HCT116 (cell line): Measurements from ENCODE around the gene SEC31A.

Source experiments
- EGR1 ChIP-seq: IDR thresholded peaks from 2 replicates; pipeline ENCODE4 v1.6.1; 2012; ENCODE audit warnings: low read depth
- EZH2 ChIP-seq: fragments of 200-600 bp; sonication (generic); IDR thresholded peaks from 2 replicates; pipeline ENCODE4 v1.6.1; 2017; ENCODE audit warnings: antibody characterized with exemption, mixed run types
- EZH2phosphoT487 ChIP-seq: fragments of 200-600 bp; IDR thresholded peaks from 2 replicates; pipeline ENCODE4 v1.6.1; 2018; ENCODE audit warnings: antibody characterized with exemption, borderline replicate concordance
- FOSL1 ChIP-seq: IDR thresholded peaks from 2 replicates; pipeline ENCODE4 v1.6.1; 2012; ENCODE audit warnings: low read depth
- MAX ChIP-seq: IDR thresholded peaks from 2 replicates; pipeline ENCODE4 v1.6.1; 2012
- POLR2A ChIP-seq: IDR thresholded peaks from 2 replicates; pipeline ENCODE4 v1.7.0; 2011; ENCODE audit warnings: borderline replicate concordance; ENCODE audit not compliant: insufficient read depth, insufficient read length; ENCODE audit errors: extremely low read depth
- POLR2AphosphoS5 ChIP-seq: IDR thresholded peaks from 2 replicates; pipeline ENCODE4 v1.6.1; 2011; ENCODE audit warnings: mild to moderate bottlenecking, low read depth, low read length, moderate library complexity
- YY1 ChIP-seq: IDR thresholded peaks from 2 replicates; pipeline ENCODE4 v1.6.1; 2011; ENCODE audit warnings: low read length, low read depth, moderate library complexity, mild to moderate bottlenecking; ENCODE audit not compliant: insufficient replicate concordance; ENCODE audit errors: extremely low read depth
- TF ChIP-seq, protein P1 (sequence below), 3 experiments: fragments of 200-600 bp in 1 of 3; sonication (generic) in 1 of 3; IDR thresholded peaks in 2 of 3; conservative IDR thresholded peaks in 1 of 3; 2 replicates each; pipeline ENCODE4 v1.5.1; 2012 to 2017; ENCODE audit warnings: low read depth in 2 of 3, low read length in 2 of 3, antibody characterized with exemption in 1 of 3, borderline replicate concordance in 1 of 3, control low read depth in 1 of 3, mild to moderate bottlenecking in 1 of 3, mixed read lengths in 1 of 3, mixed run types in 1 of 3, moderate library complexity in 1 of 3; ENCODE audit not compliant: insufficient read depth in 1 of 3

- TF ChIP-seq MAX (no peak), EZH2 (no peak), EGR1 (no peak), FOSL1 (no peak), EZH2phosphoT487 (no peak), POLR2AphosphoS5 (no peak), YY1 (no peak), POLR2A (no peak)
- TF ChIP-seq, protein P1, sequence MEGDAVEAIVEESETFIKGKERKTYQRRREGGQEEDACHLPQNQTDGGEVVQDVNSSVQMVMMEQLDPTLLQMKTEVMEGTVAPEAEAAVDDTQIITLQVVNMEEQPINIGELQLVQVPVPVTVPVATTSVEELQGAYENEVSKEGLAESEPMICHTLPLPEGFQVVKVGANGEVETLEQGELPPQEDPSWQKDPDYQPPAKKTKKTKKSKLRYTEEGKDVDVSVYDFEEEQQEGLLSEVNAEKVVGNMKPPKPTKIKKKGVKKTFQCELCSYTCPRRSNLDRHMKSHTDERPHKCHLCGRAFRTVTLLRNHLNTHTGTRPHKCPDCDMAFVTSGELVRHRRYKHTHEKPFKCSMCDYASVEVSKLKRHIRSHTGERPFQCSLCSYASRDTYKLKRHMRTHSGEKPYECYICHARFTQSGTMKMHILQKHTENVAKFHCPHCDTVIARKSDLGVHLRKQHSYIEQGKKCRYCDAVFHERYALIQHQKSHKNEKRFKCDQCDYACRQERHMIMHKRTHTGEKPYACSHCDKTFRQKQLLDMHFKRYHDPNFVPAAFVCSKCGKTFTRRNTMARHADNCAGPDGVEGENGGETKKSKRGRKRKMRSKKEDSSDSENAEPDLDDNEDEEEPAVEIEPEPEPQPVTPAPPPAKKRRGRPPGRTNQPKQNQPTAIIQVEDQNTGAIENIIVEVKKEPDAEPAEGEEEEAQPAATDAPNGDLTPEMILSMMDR (IDR thresholded peaks at IDR 0.05 in 2 of 3, conservative IDR thresholded peaks at IDR 0.05 in 1 of 3; ENCODE audit: borderline replicate concordance in 1 of 3, insufficient read depth in 1 of 3, low read depth in 2 of 3, low read length in 2 of 3), result no peak
Observed at GRCh38 chr4:82918091-82918490, 27.1 kb upstream of the SEC31A start.
